Osteoblast (primary cell): ENCODE data around the gene C17orf75. TPM values are rescaled to one million over a fixed set of nuclear protein-coding genes. Genes with fewer than 3 reads are reported as not detected.
"Not testable (repeated sequence)": the region's sequence is repeated elsewhere in the genome, so short reads cannot be mapped to it uniquely, and the experiment has no call there.

Experiments used
- DNase-seq: peaks from one replicate; pipeline ENCODE4 v3.0.0; 2011; ENCODE audit warnings: low spot score, mixed read lengths; ENCODE audit not compliant: insufficient read length; ENCODE audit errors: missing footprints
- H2AFZ ChIP-seq: 2 replicates; pipeline ENCODE4 v1.6.0; 2011; ENCODE audit warnings: mild to moderate bottlenecking, low read length
- H3K27ac ChIP-seq: 2 replicates; pipeline ENCODE4 v1.5.1; 2011; ENCODE audit warnings: mild to moderate bottlenecking, low read depth, low read length, moderate library complexity
- H3K27me3 ChIP-seq: 2 replicates; pipeline ENCODE4 v1.6.0; 2012; ENCODE audit warnings: mild to moderate bottlenecking, control low read depth, inconsistent platforms, low read length, moderate library complexity; ENCODE audit not compliant: insufficient read depth
- H3K36me3 ChIP-seq: 2 replicates; pipeline ENCODE4 v1.5.1; 2011; ENCODE audit warnings: mild to moderate bottlenecking, low read length, control low read depth, moderate library complexity; ENCODE audit not compliant: insufficient read depth
- H3K4me1 ChIP-seq: 2 replicates; pipeline ENCODE4 v1.5.1; 2011; ENCODE audit warnings: mild to moderate bottlenecking, low read length, control low read depth, moderate library complexity; ENCODE audit not compliant: insufficient read depth
- H3K4me2 ChIP-seq: 2 replicates; pipeline ENCODE4 v1.6.0; 2011; ENCODE audit warnings: mild to moderate bottlenecking, low read length; ENCODE audit not compliant: insufficient read depth
- H3K4me3 ChIP-seq: fragments of 200-600 bp; sonication (generic); 3 replicates; pipeline ENCODE4 v1.5.1; 2012; ENCODE audit warnings: mild to moderate bottlenecking, low read length, inconsistent platforms; ENCODE audit not compliant: insufficient read depth
- H3K79me2 ChIP-seq: 2 replicates; pipeline ENCODE4 v1.6.0; 2012; ENCODE audit warnings: mild to moderate bottlenecking, low read length, control low read depth, inconsistent platforms; ENCODE audit not compliant: insufficient read depth
- H3K9me3 ChIP-seq: 2 replicates; pipeline ENCODE4 v1.5.1; 2011; ENCODE audit warnings: low read depth, low read length, control low read depth
- H4K20me1 ChIP-seq: 2 replicates; pipeline ENCODE4 v1.6.0; 2012; ENCODE audit warnings: mild to moderate bottlenecking, low read length, control low read depth; ENCODE audit not compliant: insufficient read depth
- CTCF ChIP-seq: IDR thresholded peaks from 2 replicates; pipeline ENCODE4 v1.5.1; 2011; ENCODE audit warnings: mild to moderate bottlenecking, low read depth, low read length, moderate library complexity; ENCODE audit errors: extremely low read depth
- total RNA-seq: library from RNA; depleted of rRNA; stranded (reverse); fragments of >200 nt; gene quantifications from 2 replicates; pipeline ENCODE4 v1.2.3, GENCODE V29; 2012

The C17orf75 gene
- total RNA-seq, 1 donor, result 15.9 TPM

- H3K36me3 ChIP-seq, result no peaks in the 10 kb centered on the region
- peak; percentile 92 for DNase-seq
- H3K4me3 ChIP-seq, result peak overlapping the region; percentile 72
- no peak for TF ChIP-seq CTCF
- no peaks in the 10 kb centered on the region for H3K27me3 ChIP-seq
- H2AFZ ChIP-seq, result peak overlapping the region; percentile 95
- H3K4me2 ChIP-seq, result peak overlapping the region; percentile 92
- no peaks in the 10 kb centered on the region for H3K9me3 ChIP-seq
- no peaks in the 10 kb centered on the region for H4K20me1 ChIP-seq
- H3K4me1 ChIP-seq, result peaks cover 10% of the 10 kb centered on the region
- H3K27ac ChIP-seq, result peak overlapping the region; percentile 3
- no peaks in the 10 kb centered on the region for H3K79me2 ChIP-seq
These were observed 18.0 kb downstream of the C17orf75 start for GRCh38 chr17:32323811-32324491.

GRCh38 chr17:32323046-32323445 is 18.9 kb downstream of the C17orf75 start:
- Histone ChIP-seq H3K4me2 (no peak overlapping the region), H3K4me3 (no peak overlapping the region), H3K36me3 (no peaks in the 10 kb centered on the region), H2AFZ (no peak overlapping the region), H3K27me3 (peaks cover 4% of the 10 kb centered on the region), H3K9me3 (no peaks in the 10 kb centered on the region), H4K20me1 (no peaks in the 10 kb centered on the region), H3K4me1 (peaks cover 10% of the 10 kb centered on the region), H3K27ac (no peak overlapping the region), H3K79me2 (no peaks in the 10 kb centered on the region)
- DNase-seq, result no peak
- no peak for TF ChIP-seq CTCF

- Histone ChIP-seq H3K36me3 (no peaks in the 10 kb centered on the region), H3K4me1 (peaks cover 10% of the 10 kb centered on the region), H3K79me2 (no peaks in the 10 kb centered on the region), H4K20me1 (no peaks in the 10 kb centered on the region), H3K4me2 (no peak overlapping the region), H2AFZ (no peak overlapping the region), H3K4me3 (no peak overlapping the region), H3K27ac (no peak overlapping the region), H3K9me3 (no peaks in the 10 kb centered on the region), H3K27me3 (peaks cover 7% of the 10 kb centered on the region)
- TF ChIP-seq CTCF, result no peak
- DNase-seq, result no peak
These were observed 21.1 kb downstream of the C17orf75 start for GRCh38 chr17:32320847-32321246.

- not testable (repeated sequence) for H4K20me1 ChIP-seq, DNase-seq, H3K27ac ChIP-seq, H3K4me3 ChIP-seq, H3K27me3 ChIP-seq, H3K79me2 ChIP-seq, H3K4me2 ChIP-seq, H2AFZ ChIP-seq, H3K9me3 ChIP-seq, H3K36me3 ChIP-seq, H3K4me1 ChIP-seq
These were observed 21.9 kb downstream of the C17orf75 start for GRCh38 chr17:32320080-32320479.
